HCEC 1CT (cell line): Measurements from ENCODE around the gene HOXA13.

Experiments used
- DNase-seq: peaks from one replicate; pipeline ENCODE4 v3.0.0-alpha.2; 2017

HOXA13 gene

DNA sequence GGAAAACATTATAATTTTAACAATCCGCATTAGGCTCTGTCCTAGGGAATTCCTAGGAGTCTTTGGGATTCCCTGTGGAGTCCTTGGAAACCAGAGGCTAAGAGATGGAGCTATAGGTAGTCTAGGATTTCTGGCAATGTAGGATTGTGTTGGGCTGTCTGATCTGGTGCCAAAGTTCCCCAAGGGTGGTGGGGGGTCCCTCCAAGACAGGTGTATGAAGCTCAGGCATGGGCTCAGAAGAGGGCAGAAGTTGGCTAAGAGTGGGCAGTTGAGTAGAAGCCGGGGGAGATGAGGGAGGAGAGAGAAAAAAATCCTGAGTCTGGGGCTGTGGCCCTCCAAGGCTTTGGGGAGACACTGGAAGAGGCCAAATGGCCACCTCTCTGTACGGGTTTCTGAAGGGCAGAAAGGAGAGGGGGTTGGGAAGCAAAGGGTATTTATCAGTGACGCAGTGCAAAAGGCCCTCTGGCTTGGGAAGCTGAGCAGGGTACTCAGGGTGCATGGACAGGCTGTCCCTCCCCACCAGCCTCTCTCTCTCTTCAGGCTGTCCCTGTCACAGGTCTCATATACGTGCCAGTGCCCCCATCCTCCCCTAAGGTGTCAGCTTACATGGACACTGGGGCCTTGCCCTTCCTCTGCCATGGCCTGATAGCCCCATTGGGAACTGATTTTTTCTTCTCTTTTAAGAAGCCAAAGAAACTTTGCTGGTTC, 53.2 kb downstream of the HOXA13 start:
- DNase-seq = no peak

DNA sequence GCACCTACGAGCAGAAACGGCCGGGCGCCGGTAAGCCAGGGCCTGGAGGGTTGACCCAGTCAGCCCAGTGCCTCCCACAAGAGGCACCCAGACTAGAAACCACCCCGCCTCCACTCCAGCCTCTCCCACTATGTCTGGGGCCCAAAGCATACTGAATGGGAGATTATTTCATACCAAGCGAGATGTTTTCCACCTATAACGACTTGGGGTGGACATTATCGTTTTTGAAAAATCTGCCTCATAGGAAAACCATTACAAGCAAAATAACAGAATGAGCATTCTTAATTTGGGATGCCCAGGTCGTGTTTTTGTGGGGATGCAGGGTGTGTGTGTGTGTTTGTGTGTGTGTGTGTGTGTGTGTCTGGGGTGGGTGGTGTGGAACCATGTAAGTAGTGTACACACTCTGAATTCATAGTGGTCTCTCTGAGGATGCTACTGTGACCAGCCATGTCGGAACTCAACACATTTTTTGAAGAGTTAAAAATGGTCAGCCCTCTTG, 53.9 kb downstream of the HOXA13 start:
- DNase-seq = no peak

DNA sequence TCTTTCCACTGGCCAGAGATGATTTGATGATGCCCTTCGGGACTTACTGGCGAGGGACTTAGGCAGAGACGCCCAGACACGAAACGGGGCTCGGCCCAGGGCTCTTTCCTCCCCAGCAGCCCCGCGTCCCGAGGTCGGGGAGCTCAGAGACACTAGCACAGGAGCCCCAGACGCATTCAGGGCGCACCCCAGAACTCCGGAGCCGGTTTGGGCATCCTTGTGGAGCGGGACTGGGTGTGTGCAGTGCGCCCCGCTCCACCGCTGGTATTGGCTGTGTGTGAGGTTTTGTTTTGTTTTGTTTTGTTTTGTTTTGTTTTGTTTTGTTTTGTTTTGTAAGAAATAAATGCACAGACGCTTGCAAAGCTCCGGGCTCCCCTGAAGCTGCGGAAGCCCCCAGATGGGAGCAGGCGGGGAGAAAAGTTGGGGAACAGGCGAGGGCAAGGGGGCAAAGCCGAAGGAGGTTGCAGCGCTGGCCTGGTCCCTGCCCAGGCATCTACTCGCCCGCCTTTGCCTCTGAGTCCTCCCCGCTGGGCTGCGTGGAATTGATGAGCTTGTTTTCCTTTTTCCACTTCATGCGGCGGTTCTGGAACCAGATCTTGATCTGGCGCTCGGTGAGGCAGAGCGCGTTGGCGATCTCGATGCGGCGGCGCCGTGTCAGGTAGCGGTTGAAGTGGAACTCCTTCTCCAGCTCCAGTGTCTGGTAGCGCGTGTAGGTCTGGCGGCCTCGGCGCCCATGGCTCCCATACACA, 54.6 kb downstream of the HOXA13 start:
- no peak for DNase-seq

DNA sequence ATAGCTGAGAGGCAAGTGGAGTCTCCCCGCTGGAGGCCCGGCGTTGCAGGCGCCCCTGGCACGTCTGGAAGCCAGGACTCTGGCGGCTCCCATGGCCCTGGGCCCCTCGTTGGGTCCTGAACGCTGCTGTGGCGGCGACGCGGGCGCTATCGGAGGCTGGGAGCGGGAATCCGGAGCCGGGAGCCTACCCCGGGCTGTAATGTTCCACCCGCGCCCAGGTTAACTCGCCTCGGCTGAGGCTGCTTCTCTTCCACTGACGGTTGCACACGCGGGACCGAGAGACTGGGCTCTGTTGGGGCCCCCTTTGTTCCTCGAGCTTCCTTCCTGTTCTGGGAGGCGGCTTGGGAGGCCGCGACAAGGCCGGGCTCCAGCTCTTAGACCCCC, 55.1 kb downstream of the HOXA13 start:
- DNase-seq = no peak
